WTC11 (cell line): ENCODE data around the gene UTF1. TPM values are rescaled to one million over a fixed set of nuclear protein-coding genes. Genes with fewer than 3 reads are reported as not detected.

Experiments
- ATAC-seq: fragments of 200-7000 bp; cut with Tn5 transposase; 2 replicates; pipeline ENCODE4 v1.10.0; 2021; ENCODE audit warnings: mild to moderate bottlenecking, moderate library complexity
- CTCF ChIA-PET: fragments of 300-600 bp; sonication (Branson Sonifier 250); formaldehyde crosslinking; loops from one replicate; lab custom pipeline; 2021; ENCODE audit warnings: antibody characterized with exemption; lab: Charles Lee
- POLR2A ChIA-PET: fragments of 350-600 bp; sonication (Branson Sonifier 250); formaldehyde crosslinking; loops from one replicate; lab custom pipeline; 2021; ENCODE audit warnings: antibody characterized with exemption; lab: Charles Lee
- DNase-seq: peaks from one replicate; pipeline ENCODE4 v3.0.0; 2021; ENCODE audit warnings: low spot score
- H3K27ac Mint-ChIP-seq: 2 replicates; pipeline ENCODE4 v1.8.0; 2021; ENCODE audit warnings: mixed read lengths
- H3K27me3 Mint-ChIP-seq: 2 replicates; pipeline ENCODE4 v1.8.0; 2021; ENCODE audit warnings: low read depth, mild to moderate bottlenecking, moderate library complexity, mixed read lengths
- H3K36me3 Mint-ChIP-seq: 2 replicates; pipeline ENCODE4 v1.8.0; 2021; ENCODE audit warnings: mixed read lengths
- H3K4me1 Mint-ChIP-seq: 2 replicates; pipeline ENCODE4 v1.8.0; 2022; ENCODE audit warnings: mixed read lengths
- H3K4me3 Mint-ChIP-seq: 2 replicates; pipeline ENCODE4 v1.8.0; 2021; ENCODE audit warnings: mild to moderate bottlenecking, moderate library complexity, mixed read lengths
- H3K9me3 Mint-ChIP-seq: 2 replicates; pipeline ENCODE4 v1.8.0; 2021; ENCODE audit warnings: mixed read lengths
- ATF2 ChIP-seq: sonication (generic); formaldehyde crosslinking; IDR thresholded peaks from 2 replicates; pipeline ENCODE4 v1.8.1; 2022; ENCODE audit warnings: low read depth, missing genetic modification reagents, borderline replicate concordance
- CBFB ChIP-seq: sonication (generic); formaldehyde crosslinking; IDR thresholded peaks from 2 replicates; pipeline ENCODE4 v1.8.1; 2022; ENCODE audit warnings: mild to moderate bottlenecking, low read depth, missing genetic modification reagents
- CDX4 ChIP-seq: fragments of 250-450 bp; sonication (Bioruptor Pico); IDR thresholded peaks from 2 replicates; pipeline ENCODE4 v1.9.0; 2021; ENCODE audit warnings: moderate library complexity, mild to moderate bottlenecking, inconsistent platforms, borderline replicate concordance
- CREM ChIP-seq: sonication (generic); formaldehyde crosslinking; IDR thresholded peaks from 2 replicates; pipeline ENCODE4 v1.8.1; 2022; ENCODE audit warnings: mild to moderate bottlenecking, missing genetic modification reagents, moderate library complexity
- EMX1 ChIP-seq: fragments of 250-450 bp; sonication (Bioruptor Pico); IDR thresholded peaks from 2 replicates; pipeline ENCODE4 v1.8.0; 2021; ENCODE audit warnings: mild to moderate bottlenecking
- HMGXB4 ChIP-seq: sonication (generic); formaldehyde crosslinking; IDR thresholded peaks from 2 replicates; pipeline ENCODE4 v1.8.1; 2023; ENCODE audit warnings: mild to moderate bottlenecking, moderate library complexity, missing genetic modification reagents
- IRF2 ChIP-seq: sonication (generic); formaldehyde crosslinking; IDR thresholded peaks from 2 replicates; pipeline ENCODE4 v1.8.0; 2022; ENCODE audit warnings: low read depth, missing genetic modification reagents, borderline replicate concordance
- NFYB ChIP-seq: sonication (generic); formaldehyde crosslinking; conservative IDR thresholded peaks from 2 replicates; pipeline ENCODE4 v1.8.0; 2022; ENCODE audit warnings: low read depth, missing genetic modification reagents
- SMAD3 ChIP-seq: sonication (generic); formaldehyde crosslinking; IDR thresholded peaks from 2 replicates; pipeline ENCODE4 v1.8.0; 2022; ENCODE audit warnings: missing genetic modification reagents, mild to moderate bottlenecking, borderline replicate concordance
- SMAD4 ChIP-seq: sonication (generic); formaldehyde crosslinking; IDR thresholded peaks from 2 replicates; pipeline ENCODE4 v1.8.0; 2022; ENCODE audit warnings: mild to moderate bottlenecking, missing genetic modification reagents
- TCF7 ChIP-seq: sonication (generic); formaldehyde crosslinking; IDR thresholded peaks from 2 replicates; pipeline ENCODE4 v1.8.0; 2022; ENCODE audit warnings: mild to moderate bottlenecking, low read depth, missing genetic modification reagents, moderate library complexity
- TP53 ChIP-seq: sonication (generic); formaldehyde crosslinking; IDR thresholded peaks from 2 replicates; pipeline ENCODE4 v1.8.1; 2023; ENCODE audit warnings: mild to moderate bottlenecking, missing genetic modification reagents
- USF1 ChIP-seq: sonication (generic); formaldehyde crosslinking; IDR thresholded peaks from 2 replicates; pipeline ENCODE4 v1.8.0; 2022; ENCODE audit warnings: mild to moderate bottlenecking, missing genetic modification reagents
- ZBTB21 ChIP-seq: sonication (generic); formaldehyde crosslinking; IDR thresholded peaks from 2 replicates; pipeline ENCODE4 v1.8.1; 2023; ENCODE audit warnings: mild to moderate bottlenecking, missing genetic modification reagents, borderline replicate concordance
- ZNF396 ChIP-seq: fragments of 250-450 bp; sonication (Bioruptor Pico); IDR thresholded peaks from 2 replicates; pipeline ENCODE4 v1.8.0; 2021; ENCODE audit warnings: mild to moderate bottlenecking, moderate library complexity, borderline replicate concordance
- ZNF532 ChIP-seq: fragments of 250-450 bp; sonication (Bioruptor Pico); IDR thresholded peaks from 2 replicates; pipeline ENCODE4 v1.9.0; 2021; ENCODE audit warnings: mild to moderate bottlenecking, borderline replicate concordance
- ZNF671 ChIP-seq: fragments of 250-450 bp; sonication (Bioruptor Pico); IDR thresholded peaks from 2 replicates; pipeline ENCODE4 v1.8.0; 2021; ENCODE audit warnings: mild to moderate bottlenecking
- total RNA-seq: library from RNA; stranded (reverse); gene quantifications from 3 replicates; pipeline ENCODE4 v1.2.3, GENCODE V29; 2021
- TF ChIP-seq, protein P1 (sequence below): sonication (generic); formaldehyde crosslinking; conservative IDR thresholded peaks from 2 replicates; pipeline ENCODE4 v1.8.1; 2023; ENCODE audit warnings: mild to moderate bottlenecking, low read depth, missing genetic modification reagents, moderate library complexity
- TF ChIP-seq, protein P2 (sequence below): sonication (generic); formaldehyde crosslinking; IDR thresholded peaks from 2 replicates; pipeline ENCODE4 v1.8.1; 2023; ENCODE audit warnings: mild to moderate bottlenecking, missing genetic modification reagents

Gene UTF1
- total RNA-seq, 1 experiment from 2014 or later: 196 TPM

DNA sequence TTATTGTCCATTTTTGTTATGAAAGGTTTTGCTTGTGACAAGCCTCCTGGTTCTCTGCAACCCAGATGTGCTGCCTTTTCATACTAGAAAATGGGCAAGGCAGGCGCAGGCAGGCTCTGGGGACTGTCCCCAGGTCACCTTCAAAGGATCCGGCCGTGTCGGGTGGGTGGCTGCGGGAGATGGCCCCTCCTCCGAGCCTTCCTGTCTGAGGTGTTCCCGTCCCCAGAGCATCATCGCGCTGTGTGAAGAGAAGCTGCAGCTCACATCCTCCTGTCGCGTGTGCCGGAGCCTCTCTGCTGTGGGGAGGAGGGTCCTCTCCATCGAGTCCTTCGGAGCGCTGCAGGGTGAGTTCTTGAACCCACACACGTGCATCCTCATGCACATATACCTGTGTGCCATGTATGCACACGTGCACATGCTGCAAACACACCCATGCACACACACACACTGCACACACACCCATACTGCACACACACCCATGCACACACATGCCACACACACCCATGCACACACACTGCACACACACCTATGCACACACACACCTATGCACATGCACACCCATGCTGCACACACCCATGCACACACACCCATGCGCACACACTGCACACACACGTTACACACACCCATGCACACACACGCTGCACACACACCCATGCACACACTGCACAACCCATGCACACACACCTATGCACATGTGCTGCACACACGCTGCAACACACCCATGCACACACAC lies 46.2 kb upstream of the UTF1 start (continued):
- TF ChIP-seq ZNF671 (CRISPR knock-in tag): no peak
- TF ChIP-seq SMAD4 (CRISPR knock-in tag): no peak
- no peak for TF ChIP-seq HMGXB4 (CRISPR knock-in tag)

- Mint-ChIP-seq H3K9me3 (peaks cover 8% of the 10 kb centered on the region), H3K27ac (no peak overlapping the region), H3K4me1 (no peaks in the 10 kb centered on the region), H3K27me3 (no peaks in the 10 kb centered on the region), H3K36me3 (peaks cover 15% of the 10 kb centered on the region), H3K4me3 (no peak overlapping the region)
- ATAC-seq (no peak), DNase-seq (no peak)
- ChIA-PET CTCF (no interaction called here), POLR2A (no interaction called here)
- TF ChIP-seq, protein P1, sequence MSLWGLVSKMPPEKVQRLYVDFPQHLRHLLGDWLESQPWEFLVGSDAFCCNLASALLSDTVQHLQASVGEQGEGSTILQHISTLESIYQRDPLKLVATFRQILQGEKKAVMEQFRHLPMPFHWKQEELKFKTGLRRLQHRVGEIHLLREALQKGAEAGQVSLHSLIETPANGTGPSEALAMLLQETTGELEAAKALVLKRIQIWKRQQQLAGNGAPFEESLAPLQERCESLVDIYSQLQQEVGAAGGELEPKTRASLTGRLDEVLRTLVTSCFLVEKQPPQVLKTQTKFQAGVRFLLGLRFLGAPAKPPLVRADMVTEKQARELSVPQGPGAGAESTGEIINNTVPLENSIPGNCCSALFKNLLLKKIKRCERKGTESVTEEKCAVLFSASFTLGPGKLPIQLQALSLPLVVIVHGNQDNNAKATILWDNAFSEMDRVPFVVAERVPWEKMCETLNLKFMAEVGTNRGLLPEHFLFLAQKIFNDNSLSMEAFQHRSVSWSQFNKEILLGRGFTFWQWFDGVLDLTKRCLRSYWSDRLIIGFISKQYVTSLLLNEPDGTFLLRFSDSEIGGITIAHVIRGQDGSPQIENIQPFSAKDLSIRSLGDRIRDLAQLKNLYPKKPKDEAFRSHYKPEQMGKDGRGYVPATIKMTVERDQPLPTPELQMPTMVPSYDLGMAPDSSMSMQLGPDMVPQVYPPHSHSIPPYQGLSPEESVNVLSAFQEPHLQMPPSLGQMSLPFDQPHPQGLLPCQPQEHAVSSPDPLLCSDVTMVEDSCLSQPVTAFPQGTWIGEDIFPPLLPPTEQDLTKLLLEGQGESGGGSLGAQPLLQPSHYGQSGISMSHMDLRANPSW (CRISPR knock-in tag): no peak
- no peak for TF ChIP-seq ZNF532 (CRISPR knock-in tag)
- TF ChIP-seq EMX1 (CRISPR knock-in tag): no peak
- no peak for TF ChIP-seq ZNF396 (CRISPR knock-in tag)
- 0 out of 2 replicates have a peak, but pooled peaks have one; percentile 30 for TF ChIP-seq TCF7
These were observed 45.3 kb upstream of the UTF1 start for GRCh38 chr10:133184591-133185244.

DNA sequence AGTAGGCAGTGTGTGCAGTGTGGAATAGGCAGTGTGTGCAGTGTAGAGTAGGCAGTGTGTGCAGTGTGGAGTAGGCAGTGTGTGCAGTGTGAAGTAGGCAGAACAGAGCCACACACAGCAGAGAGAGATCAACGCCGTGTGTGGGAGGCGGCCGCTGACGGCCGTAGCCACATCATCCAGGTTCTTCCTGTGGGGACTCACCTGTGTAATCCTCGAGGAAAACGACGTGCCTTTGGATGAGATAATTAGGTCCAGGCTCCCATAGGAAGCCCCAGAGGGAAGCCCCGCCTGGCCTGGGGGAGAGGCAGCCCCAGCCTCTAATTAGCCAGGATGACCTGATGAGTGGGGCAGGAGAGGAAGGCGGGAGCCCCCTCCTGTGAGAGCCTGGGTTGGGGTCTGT lies 44.6 kb upstream of the UTF1 start:
- no peak overlapping the region for H3K27ac Mint-ChIP-seq
- peaks cover 17% of the 10 kb centered on the region for H3K36me3 Mint-ChIP-seq
- ChIA-PET POLR2A (no interaction called here), CTCF (no interaction called here)
- DNase-seq (no peak), ATAC-seq (no peak)
- H3K4me1 Mint-ChIP-seq: no peaks in the 10 kb centered on the region
- H3K9me3 Mint-ChIP-seq: peaks cover 8% of the 10 kb centered on the region
- H3K4me3 Mint-ChIP-seq: no peak overlapping the region
- no peaks in the 10 kb centered on the region for H3K27me3 Mint-ChIP-seq
- TF ChIP-seq, protein P2, sequence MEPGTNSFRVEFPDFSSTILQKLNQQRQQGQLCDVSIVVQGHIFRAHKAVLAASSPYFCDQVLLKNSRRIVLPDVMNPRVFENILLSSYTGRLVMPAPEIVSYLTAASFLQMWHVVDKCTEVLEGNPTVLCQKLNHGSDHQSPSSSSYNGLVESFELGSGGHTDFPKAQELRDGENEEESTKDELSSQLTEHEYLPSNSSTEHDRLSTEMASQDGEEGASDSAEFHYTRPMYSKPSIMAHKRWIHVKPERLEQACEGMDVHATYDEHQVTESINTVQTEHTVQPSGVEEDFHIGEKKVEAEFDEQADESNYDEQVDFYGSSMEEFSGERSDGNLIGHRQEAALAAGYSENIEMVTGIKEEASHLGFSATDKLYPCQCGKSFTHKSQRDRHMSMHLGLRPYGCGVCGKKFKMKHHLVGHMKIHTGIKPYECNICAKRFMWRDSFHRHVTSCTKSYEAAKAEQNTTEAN: no peak
- no peak for TF ChIP-seq CDX4 (CRISPR knock-in tag)
- no peak for TF ChIP-seq NFYB (CRISPR knock-in tag)
- no peak for TF ChIP-seq IRF2 (CRISPR knock-in tag)
- no peak for TF ChIP-seq ATF2
- TF ChIP-seq CREM: no peak
- no peak for TF ChIP-seq CBFB (CRISPR knock-in tag)
- TF ChIP-seq SMAD3: no peak
- no peak for TF ChIP-seq USF1 (CRISPR knock-in tag)
- no peak for TF ChIP-seq TP53 (CRISPR knock-in tag)
- no peak for TF ChIP-seq ZBTB21 (CRISPR knock-in tag)
